ENCODE measurements around the gene SHISA6.

SHISA6 gene

DNA sequence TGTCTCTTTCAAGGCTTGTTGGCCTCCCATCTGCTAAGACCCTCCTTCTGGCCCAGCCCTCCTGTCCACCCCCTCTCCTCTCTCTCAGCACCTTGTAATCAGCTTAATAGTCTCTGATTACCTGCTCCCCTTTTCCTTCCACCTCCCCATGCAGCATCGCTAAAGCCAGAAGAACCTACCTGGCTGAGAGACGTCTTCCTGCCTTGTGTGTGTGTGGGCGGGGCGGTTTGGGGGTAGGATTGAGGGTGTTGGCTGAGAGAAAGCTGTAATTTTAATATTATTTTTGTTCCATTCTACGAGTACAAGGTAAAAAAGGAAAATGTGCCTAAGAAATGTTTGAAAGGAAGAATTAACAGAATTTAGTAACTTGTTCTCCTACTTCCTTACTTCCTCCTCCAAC lies 360.6 kb downstream of the SHISA6 start:
- TF ChIP-seq POLR2AphosphoS5 (IDR thresholded peaks at IDR 0.05; ENCODE audit: low read depth, low read length) (no peak), TAF1 (IDR thresholded peaks at IDR 0.05; ENCODE audit: borderline replicate concordance, insufficient read depth, low read length) (no peak), SIN3A (IDR thresholded peaks at IDR 0.05; ENCODE audit: borderline replicate concordance, insufficient read depth, low read length) (no peak), FOXP2 (optimal IDR thresholded peaks at IDR 0.05; ENCODE audit: borderline replicate concordance, extremely low read depth, extremely low read length, insufficient read depth) (no peak)
- TF ChIP-seq, protein P1, sequence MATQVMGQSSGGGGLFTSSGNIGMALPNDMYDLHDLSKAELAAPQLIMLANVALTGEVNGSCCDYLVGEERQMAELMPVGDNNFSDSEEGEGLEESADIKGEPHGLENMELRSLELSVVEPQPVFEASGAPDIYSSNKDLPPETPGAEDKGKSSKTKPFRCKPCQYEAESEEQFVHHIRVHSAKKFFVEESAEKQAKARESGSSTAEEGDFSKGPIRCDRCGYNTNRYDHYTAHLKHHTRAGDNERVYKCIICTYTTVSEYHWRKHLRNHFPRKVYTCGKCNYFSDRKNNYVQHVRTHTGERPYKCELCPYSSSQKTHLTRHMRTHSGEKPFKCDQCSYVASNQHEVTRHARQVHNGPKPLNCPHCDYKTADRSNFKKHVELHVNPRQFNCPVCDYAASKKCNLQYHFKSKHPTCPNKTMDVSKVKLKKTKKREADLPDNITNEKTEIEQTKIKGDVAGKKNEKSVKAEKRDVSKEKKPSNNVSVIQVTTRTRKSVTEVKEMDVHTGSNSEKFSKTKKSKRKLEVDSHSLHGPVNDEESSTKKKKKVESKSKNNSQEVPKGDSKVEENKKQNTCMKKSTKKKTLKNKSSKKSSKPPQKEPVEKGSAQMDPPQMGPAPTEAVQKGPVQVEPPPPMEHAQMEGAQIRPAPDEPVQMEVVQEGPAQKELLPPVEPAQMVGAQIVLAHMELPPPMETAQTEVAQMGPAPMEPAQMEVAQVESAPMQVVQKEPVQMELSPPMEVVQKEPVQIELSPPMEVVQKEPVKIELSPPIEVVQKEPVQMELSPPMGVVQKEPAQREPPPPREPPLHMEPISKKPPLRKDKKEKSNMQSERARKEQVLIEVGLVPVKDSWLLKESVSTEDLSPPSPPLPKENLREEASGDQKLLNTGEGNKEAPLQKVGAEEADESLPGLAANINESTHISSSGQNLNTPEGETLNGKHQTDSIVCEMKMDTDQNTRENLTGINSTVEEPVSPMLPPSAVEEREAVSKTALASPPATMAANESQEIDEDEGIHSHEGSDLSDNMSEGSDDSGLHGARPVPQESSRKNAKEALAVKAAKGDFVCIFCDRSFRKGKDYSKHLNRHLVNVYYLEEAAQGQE (IDR thresholded peaks at IDR 0.05; ENCODE audit: insufficient read depth in 1 of 2, low read depth in 2 of 2, low read length in 2 of 2) = no peak

DNA sequence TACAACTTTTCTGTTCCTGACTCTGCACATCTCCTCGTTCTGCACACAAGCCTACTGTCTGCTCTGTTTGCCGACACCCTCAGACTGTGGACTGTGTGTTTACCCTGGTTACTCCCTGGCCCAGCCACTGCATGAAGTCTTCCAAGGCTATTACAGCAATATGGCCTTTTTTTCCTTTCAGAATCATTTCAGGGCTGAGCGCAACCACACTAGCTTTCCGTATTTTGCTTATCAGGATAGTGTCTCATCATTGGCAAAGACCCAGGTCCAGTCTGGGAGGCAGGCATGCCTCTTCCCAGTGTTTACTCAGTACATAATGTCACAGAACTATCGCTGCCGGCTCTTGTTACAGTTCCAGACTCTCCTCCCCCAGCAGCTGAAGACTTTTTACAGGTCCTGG lies 367.4 kb downstream of the SHISA6 start:
- no peak for TF ChIP-seq POLR2AphosphoS5 (IDR thresholded peaks at IDR 0.05; ENCODE audit: low read depth, low read length)
- no peak for TF ChIP-seq SIN3A (IDR thresholded peaks at IDR 0.05; ENCODE audit: borderline replicate concordance, insufficient read depth, low read length)
- TF ChIP-seq TAF1 (IDR thresholded peaks at IDR 0.05; ENCODE audit: borderline replicate concordance, insufficient read depth, low read length) = no peak
- TF ChIP-seq, protein P1 (IDR thresholded peaks at IDR 0.05; ENCODE audit: insufficient read depth in 1 of 2, low read depth in 2 of 2, low read length in 2 of 2) = no peak
- no peak for TF ChIP-seq FOXP2 (optimal IDR thresholded peaks at IDR 0.05; ENCODE audit: borderline replicate concordance, extremely low read depth, extremely low read length, insufficient read depth)

DNA sequence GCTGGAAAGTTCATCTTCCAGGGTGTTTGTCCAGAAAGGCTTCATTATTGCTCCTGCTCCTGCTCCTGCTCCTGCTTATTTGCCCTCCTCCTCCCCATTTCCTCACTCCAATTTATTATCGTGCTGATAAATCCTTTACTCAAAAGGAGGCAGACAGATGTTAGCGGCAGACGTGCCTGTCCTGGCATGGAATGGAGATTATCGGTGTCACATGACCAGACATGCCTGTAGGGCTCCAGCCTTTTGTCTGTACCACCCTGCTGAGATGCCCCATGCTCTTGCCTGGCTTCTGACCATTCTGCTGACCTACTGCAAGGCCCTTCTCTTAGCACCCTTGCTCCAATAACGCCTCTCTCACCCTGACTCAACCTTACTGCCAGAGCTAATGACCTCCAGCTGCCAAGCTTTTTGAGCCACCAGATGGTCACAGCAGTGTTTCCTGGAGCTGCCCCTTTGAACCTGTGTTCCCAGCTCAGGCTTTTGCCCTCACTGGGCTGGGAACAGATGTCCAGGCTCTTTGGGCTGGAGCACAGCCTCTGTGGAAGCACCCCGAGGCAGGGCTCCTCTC lies 370.1 kb downstream of the SHISA6 start:
- TF ChIP-seq POLR2AphosphoS5 (IDR thresholded peaks at IDR 0.05; ENCODE audit: low read depth, low read length) (no peak), SIN3A (IDR thresholded peaks at IDR 0.05; ENCODE audit: borderline replicate concordance, insufficient read depth, low read length) (no peak), FOXP2 (optimal IDR thresholded peaks at IDR 0.05; ENCODE audit: borderline replicate concordance, extremely low read depth, extremely low read length, insufficient read depth) (no peak), TAF1 (IDR thresholded peaks at IDR 0.05; ENCODE audit: borderline replicate concordance, insufficient read depth, low read length) (no peak)
- TF ChIP-seq, protein P1 (IDR thresholded peaks at IDR 0.05; ENCODE audit: insufficient read depth in 1 of 2, low read depth in 2 of 2, low read length in 2 of 2) = no peak

DNA sequence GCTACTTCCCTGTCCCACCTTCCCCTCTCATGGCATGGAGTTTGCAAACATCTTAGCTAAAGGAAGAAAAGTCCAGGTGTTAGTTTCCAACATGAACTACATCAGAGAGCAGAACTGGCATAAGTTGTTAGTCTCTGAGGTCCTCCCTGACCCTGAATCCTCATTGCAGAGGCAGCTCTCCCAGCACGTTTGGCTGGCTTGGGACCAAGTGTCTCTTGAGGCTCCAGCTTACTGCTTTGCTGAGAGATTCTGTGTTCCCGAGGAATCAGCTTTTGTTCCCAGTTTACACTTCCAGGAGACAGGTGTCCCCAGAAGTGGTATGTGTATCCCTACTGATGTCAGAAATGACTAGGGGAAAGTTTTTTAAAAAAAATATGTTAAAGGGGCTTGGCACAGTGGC lies 371.9 kb downstream of the SHISA6 start:
- TF ChIP-seq, protein P1 (IDR thresholded peaks at IDR 0.05; ENCODE audit: insufficient read depth in 1 of 2, low read depth in 2 of 2, low read length in 2 of 2) = no peak
- TF ChIP-seq FOXP2 (optimal IDR thresholded peaks at IDR 0.05; ENCODE audit: borderline replicate concordance, extremely low read depth, extremely low read length, insufficient read depth) = no peak
- no peak for TF ChIP-seq SIN3A (IDR thresholded peaks at IDR 0.05; ENCODE audit: borderline replicate concordance, insufficient read depth, low read length)
- no peak for TF ChIP-seq TAF1 (IDR thresholded peaks at IDR 0.05; ENCODE audit: borderline replicate concordance, insufficient read depth, low read length)
- TF ChIP-seq POLR2AphosphoS5 (IDR thresholded peaks at IDR 0.05; ENCODE audit: low read depth, low read length) = no peak

Data from PFSK-1 (cell line).